MM.1S (cell line): ENCODE measurements around the gene ASGR1.
A peak's percentile ranks its signal among the peaks of the same experiment; 100 is the strongest.

Experiments
- CTCF ChIP-seq: fragments of 300-600 bp; sonication (generic); IDR thresholded peaks from 2 replicates; pipeline ENCODE4 v1.5.1; 2016; ENCODE audit warnings: antibody characterized with exemption, low read length, mixed read lengths
- EZH2 ChIP-seq: fragments of 300-600 bp; sonication (generic); optimal IDR thresholded peaks from 2 replicates; pipeline ENCODE3; 2017; ENCODE audit warnings: low read depth, mild to moderate bottlenecking, antibody characterized with exemption, low read length, mixed read lengths
- EZH2phosphoT487 ChIP-seq: fragments of 300-600 bp; sonication (generic); IDR thresholded peaks from 2 replicates; pipeline ENCODE4 v1.6.1; 2018; ENCODE audit warnings: antibody characterized with exemption, low read length

DNA sequence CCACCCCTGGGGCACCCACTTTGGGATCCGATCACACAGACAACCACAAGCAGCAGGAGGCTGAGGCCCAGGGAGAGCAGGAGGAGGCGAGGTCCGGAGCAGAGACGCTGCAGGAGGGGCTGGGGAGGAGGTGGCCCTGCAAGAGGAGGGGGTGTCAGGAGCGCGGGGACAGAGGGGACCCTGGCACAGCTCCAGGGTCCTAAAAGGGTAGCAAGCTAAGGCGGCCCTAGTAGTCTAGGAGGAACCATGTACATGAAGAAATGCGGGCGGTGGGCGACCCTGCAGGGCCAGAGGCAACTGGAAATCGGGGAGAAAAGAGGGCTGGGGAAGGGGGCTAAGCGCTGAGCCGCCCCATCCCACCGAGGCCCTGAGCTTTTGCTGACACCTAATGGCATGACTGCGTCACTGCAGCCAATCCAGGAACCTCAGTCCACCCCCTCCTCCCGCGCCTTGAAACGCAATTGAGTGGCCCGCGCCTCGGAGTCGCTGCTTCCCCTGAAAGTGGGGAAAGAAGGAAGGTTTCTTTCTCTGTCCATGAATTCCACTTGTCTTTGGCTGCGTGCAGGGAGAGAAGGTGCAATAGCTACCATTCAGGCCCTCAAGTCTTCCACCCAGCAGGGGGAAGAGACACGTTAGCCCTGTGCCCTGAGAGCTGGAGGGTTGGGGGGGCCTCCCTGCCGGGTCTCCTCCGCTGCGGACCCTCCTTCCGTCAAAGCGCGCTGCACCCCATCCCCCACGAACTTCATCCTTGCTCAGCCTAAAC lies 1.8 kb downstream of the ASGR1 start:
- peak; percentile 86 for TF ChIP-seq CTCF
- TF ChIP-seq EZH2, result no peak
- no peak for TF ChIP-seq EZH2phosphoT487
